SK-N-SH (cell line): ENCODE results near the gene MLX. TPM values are rescaled to one million over a fixed set of nuclear protein-coding genes. Genes with fewer than 3 reads are reported as not detected.

Experiments used
- CTCF ChIA-PET: fragments of 300-600, 350-600 bp; formaldehyde crosslinking; extraction: SDS; loops from one replicate; lab custom pipeline; 2021; lab: Yijun Ruan, JAX
- POLR2A ChIA-PET: fragments of 350-600 bp; sonication (Branson Sonifier 250); formaldehyde crosslinking; extraction: SDS; loops from one replicate; lab custom pipeline; 2020; ENCODE audit warnings: antibody characterized with exemption, inconsistent platforms; lab: Yijun Ruan, JAX
- DNase-seq: peaks from one replicate; pipeline ENCODE4 v3.0.0; 2012
- H2AFZ ChIP-seq: fragments of 200-600 bp; sonication (generic); 2 replicates; pipeline ENCODE4 v1.8.1; 2016; ENCODE audit warnings: antibody characterized with exemption, mild to moderate bottlenecking, low read depth
- H3F3A ChIP-seq: fragments of 200-600 bp; sonication (generic); replicated peaks from 2 replicates; pipeline ENCODE3; 2016; ENCODE audit warnings: antibody characterized with exemption, mild to moderate bottlenecking; ENCODE audit not compliant: insufficient read depth
- H3K27ac ChIP-seq, 2 experiments: fragments of 200-500 bp in 1 of 2; fragments of 200-600 bp in 1 of 2; sonication (Bioruptor generic) in 1 of 2; sonication (generic), shearing (Covaris generic) in 1 of 2; 2 replicates each; pipeline versions ENCODE4 v1.5.1 to v1.6.1; 2014 to 2016; ENCODE audit warnings: low read depth in 2 of 2, inconsistent platforms in 1 of 2, low read length in 1 of 2, mild to moderate bottlenecking in 1 of 2, mixed read lengths in 1 of 2
- H3K27me3 ChIP-seq: fragments of 200-600 bp; sonication (generic), shearing (Covaris generic); 2 replicates; pipeline ENCODE4 v1.6.1; 2016; ENCODE audit warnings: mixed run types; ENCODE audit not compliant: insufficient read depth
- H3K36me3 ChIP-seq, 2 experiments: fragments of 200-500 bp in 1 of 2; fragments of 200-600 bp in 1 of 2; sonication (Bioruptor generic) in 1 of 2; sonication (generic) in 1 of 2; replicated peaks in 1 of 2; 2 replicates each; pipeline versions ENCODE3 to v1.5.1; 2014 to 2016; ENCODE audit warnings: low read length in 1 of 2, mild to moderate bottlenecking in 1 of 2; ENCODE audit not compliant: insufficient read depth in 2 of 2, control insufficient read depth in 1 of 2
- H3K4me1 ChIP-seq, 2 experiments: fragments of 200-500 bp in 1 of 2; fragments of 200-600 bp in 1 of 2; sonication (Bioruptor generic) in 1 of 2; sonication (generic), shearing (Covaris generic) in 1 of 2; 2 replicates each; pipeline versions ENCODE4 v1.5.1 to v1.6.1; 2014 to 2016; ENCODE audit warnings: low read depth in 1 of 2, low read length in 1 of 2, mixed run types in 1 of 2; ENCODE audit not compliant: insufficient read depth in 2 of 2, control insufficient read depth in 1 of 2
- H3K4me2 ChIP-seq: fragments of 200-600 bp; sonication (generic), shearing (Covaris generic); 2 replicates; pipeline ENCODE4 v1.6.1; 2017; ENCODE audit warnings: mixed run types
- H3K4me3 ChIP-seq, 2 experiments: fragments of 200-500 bp in 1 of 2; fragments of 200-600 bp in 1 of 2; sonication (Bioruptor generic) in 1 of 2; sonication (generic), shearing (Covaris generic) in 1 of 2; 2 replicates each; pipeline versions ENCODE4 v1.5.1 to v1.8.1; 2014 to 2016; ENCODE audit warnings: low read depth in 2 of 2, inconsistent platforms in 1 of 2, low read length in 1 of 2, mild to moderate bottlenecking in 1 of 2, mixed read lengths in 1 of 2, moderate library complexity in 1 of 2
- H3K79me2 ChIP-seq: fragments of 200-600 bp; sonication (generic); 2 replicates; pipeline ENCODE4 v1.8.1; 2017; ENCODE audit warnings: mild to moderate bottlenecking; ENCODE audit not compliant: insufficient read depth
- H3K9ac ChIP-seq: fragments of 200-600 bp; sonication (generic); 2 replicates; pipeline ENCODE4 v1.6.1; 2017; ENCODE audit warnings: mixed run types
- H3K9me2 ChIP-seq: fragments of 200-600 bp; sonication (generic); 2 replicates; pipeline ENCODE4 v1.6.1; 2017; ENCODE audit warnings: mixed run types
- H3K9me3 ChIP-seq: fragments of 200-600 bp; sonication (generic); 2 replicates; pipeline ENCODE4 v1.6.1; 2017; ENCODE audit warnings: mixed run types, mild to moderate bottlenecking, moderate library complexity
- H4K20me1 ChIP-seq: fragments of 200-600 bp; sonication (generic); 2 replicates; pipeline ENCODE4 v1.6.1; 2017; ENCODE audit warnings: mild to moderate bottlenecking, mixed run types; ENCODE audit not compliant: insufficient read depth
- EZH2phosphoT487 ChIP-seq: fragments of 200-600 bp; sonication (generic); IDR thresholded peaks from 2 replicates; pipeline ENCODE4 v1.6.1; 2017; ENCODE audit warnings: low read depth, mixed run types, mild to moderate bottlenecking, antibody characterized with exemption, moderate library complexity, borderline replicate concordance
- GATA2 ChIP-seq: sonication (generic); formaldehyde crosslinking; IDR thresholded peaks from 2 replicates; pipeline ENCODE4 v1.5.0; 2020; ENCODE audit warnings: mild to moderate bottlenecking, missing genetic modification reagents
- IRF3 ChIP-seq: fragments of 150-350 bp; IDR thresholded peaks from 2 replicates; pipeline ENCODE4 v1.6.1; 2016; ENCODE audit warnings: mild to moderate bottlenecking, low read depth, low read length
- MXI1 ChIP-seq: IDR thresholded peaks from 2 replicates; pipeline ENCODE4 v1.6.1; 2012; ENCODE audit warnings: mild to moderate bottlenecking, low read depth, low read length, improper control_type of control experiment
- NFIC ChIP-seq: IDR thresholded peaks from 2 replicates; pipeline ENCODE4 v1.4.0; 2012; ENCODE audit warnings: borderline replicate concordance
- NRF1 ChIP-seq: IDR thresholded peaks from 2 replicates; pipeline ENCODE4 v1.6.1; 2012; ENCODE audit warnings: low read depth, mild to moderate bottlenecking, low read length
- PBX3 ChIP-seq: IDR thresholded peaks from 2 replicates; pipeline ENCODE4; 2012
- POLR2AphosphoS5 ChIP-seq: IDR thresholded peaks from 2 replicates; pipeline ENCODE4 v1.6.1; 2012; ENCODE audit warnings: low read depth, low read length
- REST ChIP-seq: IDR thresholded peaks from 2 replicates; pipeline ENCODE4 v1.6.1; 2012; ENCODE audit warnings: mild to moderate bottlenecking, low read depth, low read length, moderate library complexity
- RFX5 ChIP-seq: IDR thresholded peaks from 2 replicates; pipeline ENCODE4 v1.6.1; 2012; ENCODE audit warnings: mild to moderate bottlenecking, improper control_type of control experiment, low read length
- SIN3A ChIP-seq: IDR thresholded peaks from 2 replicates; pipeline ENCODE4 v1.6.1; 2012; ENCODE audit warnings: low read depth, mild to moderate bottlenecking, low read length, moderate library complexity, borderline replicate concordance
- TCF12 ChIP-seq: IDR thresholded peaks from 2 replicates; pipeline ENCODE4 v1.4.0; 2012
- USF2 ChIP-seq: fragments of 150-350 bp; IDR thresholded peaks from 2 replicates; pipeline ENCODE4 v1.6.1; 2017; ENCODE audit warnings: antibody characterized with exemption, low read length, low read depth, borderline replicate concordance
- YY1 ChIP-seq: IDR thresholded peaks from 2 replicates; pipeline ENCODE4 v1.4.0; 2012; ENCODE audit warnings: low read depth, mild to moderate bottlenecking
- ZBTB33 ChIP-seq: IDR thresholded peaks from 2 replicates; pipeline ENCODE4 v1.4.0; 2012; ENCODE audit warnings: low read depth, borderline replicate concordance
- WGBS: methylation state at CpG from one replicate; pipeline ENCODE4 v1.1.6; 2017; ENCODE audit warnings: low lambda C conversion rate; 5-methylcytosine and 5-hydroxymethylcytosine counted together
- polyA plus RNA-seq, 3 experiments: library from polyadenylated mRNA; depleted of rRNA; stranded (reverse); fragments of >200 nt; gene quantifications; 2 replicates each; pipeline ENCODE4 v1.2.3, GENCODE V29; 2012

The MLX gene
- polyA plus RNA-seq, 1 of the 3 experiments (the other 2 are of a cell fraction) = 44.5 TPM

- Histone ChIP-seq H3K9me2 (no peaks in the 10 kb centered on the region), H3F3A (peaks cover 64% of the 10 kb centered on the region), H2AFZ (no peak overlapping the region), H3K27me3 (no peaks in the 10 kb centered on the region), H3K79me2 (peaks cover 16% of the 10 kb centered on the region), H4K20me1 (no peaks in the 10 kb centered on the region), H3K9me3 (no peaks in the 10 kb centered on the region), H3K4me1 (peaks cover 38 to 53% of the 10 kb centered on the region in 2 experiments), H3K27ac (peak overlapping the region; percentile 29 to 100; a peak in 3 of 4 replicates), H3K36me3 (no peaks in the 10 kb centered on the region), H3K9ac (no peak overlapping the region)
- 93% methylated on average over 8 of the region's 8 CpGs for WGBS
- CTCF ChIA-PET = interaction anchor here (0.9 to 1.5 kb wide), 2 partner anchors 9 to 28 kb away, joined by 3 to 4 read pairs; no protein-coding TSS in a partner anchor
- DNase-seq = no peak
- POLR2A ChIA-PET = no interaction called here
- TF ChIP-seq USF2 (no peak), TCF12 (no peak), NRF1 (no peak), POLR2AphosphoS5 (no peak), SIN3A (no peak), NFIC (no peak), IRF3 (no peak), MXI1 (no peak), GATA2 (CRISPR knock-in tag) (no peak), RFX5 (no peak), YY1 (no peak), REST (no peak), PBX3 (no peak), EZH2phosphoT487 (no peak), ZBTB33 (no peak)
- TF ChIP-seq, all 33 proteins: peak for 0
- Histone ChIP-seq H3K4me2 (0 out of 2 replicates have a peak overlapping the region, but pooled peaks have one; percentile 81), H3K4me3 (no peak overlapping the region)
Observed at GRCh38 chr17:42522798-42523278, 44.1 kb upstream of the MLX start.
